GM18526 (cell line): Measurements from ENCODE around the gene TNFSF13.

Source experiments
- POLR2A ChIP-seq: IDR thresholded peaks from 3 replicates; pipeline ENCODE4 v1.6.1; 2011; ENCODE audit not compliant: insufficient read length; ENCODE audit errors: extremely low read depth

Gene TNFSF13

DNA sequence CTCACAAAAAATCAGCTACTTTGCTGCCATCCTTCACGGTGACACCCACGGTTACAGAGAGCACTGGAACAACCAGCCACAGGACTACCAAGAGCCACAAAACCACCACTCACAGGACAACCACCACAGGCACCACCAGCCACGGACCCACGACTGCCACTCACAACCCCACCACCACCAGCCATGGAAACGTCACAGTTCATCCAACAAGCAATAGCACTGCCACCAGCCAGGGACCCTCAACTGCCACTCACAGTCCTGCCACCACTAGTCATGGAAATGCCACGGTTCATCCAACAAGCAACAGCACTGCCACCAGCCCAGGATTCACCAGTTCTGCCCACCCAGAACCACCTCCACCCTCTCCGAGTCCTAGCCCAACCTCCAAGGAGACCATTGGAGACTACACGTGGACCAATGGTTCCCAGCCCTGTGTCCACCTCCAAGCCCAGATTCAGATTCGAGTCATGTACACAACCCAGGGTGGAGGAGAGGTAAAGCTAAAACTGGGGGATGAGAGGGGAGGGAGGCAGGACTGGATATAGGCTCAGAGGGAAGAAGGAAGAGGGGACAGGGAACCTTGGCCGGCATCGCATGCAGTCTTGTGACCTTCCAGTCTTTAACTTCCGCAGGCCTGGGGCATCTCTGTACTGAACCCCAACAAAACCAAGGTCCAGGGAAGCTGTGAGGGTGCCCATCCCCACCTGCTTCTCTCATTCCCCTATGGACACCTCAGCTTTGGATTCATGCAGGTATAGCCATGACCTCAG is 21.5 kb downstream of the TNFSF13 start:
- TF ChIP-seq POLR2A: no peak

GRCh38 chr17:7580604-7581575 is 22.3 kb downstream of the TNFSF13 start:
- TF ChIP-seq POLR2A: no peak

GRCh38 chr17:7582396-7583252 is 24.1 kb downstream of the TNFSF13 start:
- TF ChIP-seq POLR2A: no peak

DNA sequence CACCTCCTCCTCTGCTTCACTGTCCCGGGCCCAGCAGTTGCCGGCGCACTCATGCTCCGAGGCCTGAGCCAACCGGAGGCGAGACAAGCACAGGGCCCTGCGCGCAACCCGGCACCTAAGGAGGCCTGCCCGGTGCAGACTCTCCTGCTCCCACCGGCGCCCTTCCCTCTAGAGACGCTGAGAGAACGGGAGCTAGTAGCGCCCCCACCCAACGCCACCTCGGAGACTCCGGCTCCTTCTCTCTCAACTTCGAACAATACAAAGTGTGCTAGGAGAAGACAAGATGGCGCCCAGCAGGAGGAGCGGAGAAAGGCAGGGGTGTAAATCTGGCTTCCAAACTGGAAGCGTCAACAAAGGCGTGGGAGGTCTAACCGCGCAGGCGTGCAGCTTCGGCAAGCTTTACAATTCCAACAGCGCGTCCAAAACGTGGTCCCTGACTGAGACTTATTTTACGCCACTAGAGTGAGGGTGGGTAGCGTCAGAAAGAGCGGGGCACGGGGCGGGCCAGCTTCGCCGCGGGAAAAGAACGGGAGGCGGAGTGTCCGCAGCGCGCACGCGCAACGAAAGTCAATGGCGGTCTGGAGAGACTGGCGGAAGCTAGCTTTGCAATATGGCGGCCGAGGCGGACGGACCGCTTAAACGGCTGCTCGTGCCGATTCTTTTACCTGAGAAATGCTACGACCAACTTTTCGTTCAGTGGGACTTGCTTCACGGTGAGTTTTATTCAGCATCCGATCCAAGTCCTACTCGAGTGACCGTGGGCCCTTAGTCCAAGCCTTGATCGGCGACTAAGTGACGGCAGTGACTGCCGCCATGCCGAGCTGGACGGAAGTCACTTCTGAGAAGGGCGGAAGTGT is 24.9 kb downstream of the TNFSF13 start, which contains the start of gene MPDU1:
Gene MPDU1, plus strand, starts transcription at position 600 of the 857 bp plus-strand sequence. Its CDS starts 11 bp downstream, at position 611.
- peak; percentile 79 for TF ChIP-seq POLR2A

- TF ChIP-seq POLR2A: no peak
These were observed 28.3 kb downstream of the TNFSF13 start for GRCh38 chr17:7586673-7587419.

- TF ChIP-seq POLR2A: no peak
These were observed 29.0 kb downstream of the TNFSF13 start for GRCh38 chr17:7587420-7588151.

DNA sequence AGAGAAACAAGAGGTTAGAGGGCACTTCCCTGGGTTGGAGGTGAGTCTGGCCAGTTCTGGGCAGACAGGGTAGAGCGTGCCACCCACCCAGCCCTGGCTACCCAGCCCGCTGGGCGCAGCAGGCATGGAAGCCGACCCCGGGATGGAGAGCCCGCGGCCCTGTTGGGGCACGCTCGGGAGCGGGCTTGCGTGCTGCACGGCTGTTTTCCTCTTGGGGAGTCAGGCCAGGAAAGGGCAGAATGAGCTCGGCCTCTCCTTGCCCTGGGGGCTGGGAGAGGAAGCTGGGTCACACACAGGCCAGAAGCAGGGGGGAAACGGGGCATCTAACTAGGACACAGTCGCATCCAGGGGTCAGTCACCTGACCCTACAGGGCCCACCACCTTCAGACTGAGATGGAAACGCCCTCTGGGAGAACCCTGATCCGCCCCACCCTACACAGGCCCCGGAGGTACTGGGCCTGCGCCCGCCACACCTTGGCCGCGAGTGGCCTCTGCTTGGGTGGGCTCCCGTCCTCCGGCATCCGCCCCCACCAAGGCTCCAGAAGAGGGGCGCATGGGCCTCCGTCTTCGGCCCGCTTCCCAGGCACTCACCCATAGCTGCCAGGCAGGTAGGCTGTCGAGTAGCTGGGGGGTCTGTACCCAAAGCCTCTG is 30.1 kb downstream of the TNFSF13 start:
- TF ChIP-seq POLR2A: no peak

GRCh38 chr17:7589204-7589868 is 30.8 kb downstream of the TNFSF13 start:
- TF ChIP-seq POLR2A: no peak

GRCh38 chr17:7589891-7590691 is 31.5 kb downstream of the TNFSF13 start, which contains the start of gene SOX15:
Gene SOX15, minus strand, starts transcription at chr17:7590094. Its CDS starts 418 bp downstream, at chr17:7589676.
- TF ChIP-seq POLR2A: no peak

- no peak for TF ChIP-seq POLR2A
These were observed 32.2 kb downstream of the TNFSF13 start for GRCh38 chr17:7590743-7591142.

DNA sequence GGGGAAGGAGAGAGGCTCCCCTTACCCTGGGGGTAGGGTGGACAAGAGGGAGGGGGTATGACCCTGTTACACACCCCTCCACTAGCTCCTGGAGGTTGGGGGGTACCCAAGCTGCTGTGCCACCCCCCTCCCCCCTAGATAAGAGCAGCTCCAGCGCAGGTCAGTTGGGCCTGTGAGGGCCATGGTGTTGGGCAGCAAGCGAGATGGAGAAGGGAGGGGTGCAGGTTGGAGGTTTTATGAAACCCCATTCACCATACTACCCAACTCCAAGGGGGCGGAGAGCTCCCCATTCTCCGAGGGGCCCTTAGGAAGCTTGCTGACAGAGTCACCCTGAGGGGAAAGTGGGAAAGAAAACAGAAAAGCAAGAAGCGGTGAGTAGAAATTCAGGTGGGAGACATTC is 33.0 kb downstream of the TNFSF13 start:
- TF ChIP-seq POLR2A: peak; percentile 12
